ENCODE results near the gene RALBP1.

The RALBP1 gene

DNA sequence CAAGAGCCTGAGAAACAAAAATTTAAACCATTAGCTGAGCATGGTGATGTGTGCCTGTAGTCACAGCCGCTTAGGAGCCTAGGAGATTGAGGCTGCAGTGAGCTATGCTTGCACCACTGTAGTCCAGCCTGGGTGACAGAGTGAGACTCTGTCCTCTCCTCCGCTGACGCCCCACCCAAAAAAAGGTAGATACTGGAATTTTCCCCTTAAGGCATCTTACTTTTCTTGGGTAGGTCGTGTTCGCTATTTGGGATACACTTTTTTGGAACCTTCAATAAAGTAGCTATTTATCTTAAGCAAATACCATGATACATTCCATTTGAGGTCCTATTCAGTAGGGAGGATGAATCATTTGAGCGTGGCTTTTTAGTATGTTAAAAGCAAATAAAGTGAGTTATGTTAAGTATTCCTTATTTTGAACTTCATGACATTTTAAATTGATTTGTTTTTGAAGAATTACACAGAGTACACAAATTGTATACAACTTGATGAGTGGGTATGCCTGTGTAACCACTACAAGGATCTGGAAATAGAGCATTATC lies 38.7 kb downstream of the RALBP1 start:
- no peak for DNase-seq

DNA sequence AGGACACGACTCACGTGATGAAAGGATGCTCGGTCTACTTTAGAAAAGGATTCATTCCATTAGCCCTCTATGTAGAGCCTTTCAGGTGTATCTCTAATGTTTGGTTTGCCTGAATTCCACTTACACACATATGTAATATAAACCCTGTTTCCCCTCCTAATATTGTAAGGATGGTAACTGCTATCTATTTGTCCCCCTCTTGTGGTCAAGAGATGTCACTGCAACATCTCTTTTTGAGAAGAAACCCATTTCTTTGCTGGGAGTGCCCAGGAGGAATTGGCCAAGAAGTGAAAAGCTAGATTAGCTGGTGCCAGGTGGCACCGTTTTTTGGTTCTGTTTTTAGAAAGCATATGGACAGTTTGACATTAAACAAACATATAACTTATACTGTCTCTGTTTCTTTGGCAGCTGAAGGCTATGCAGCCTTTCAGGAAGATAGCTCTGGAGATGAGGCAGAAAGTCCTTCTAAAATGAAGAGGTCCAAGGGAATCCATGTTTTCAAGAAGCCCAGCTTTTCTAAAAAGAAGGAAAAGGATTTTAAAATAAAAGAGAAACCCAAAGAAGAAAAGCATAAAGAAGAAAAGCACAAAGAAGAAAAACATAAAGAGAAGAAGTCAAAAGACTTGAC lies 41.2 kb downstream of the RALBP1 start:
- peak; percentile 53 for DNase-seq

DNA sequence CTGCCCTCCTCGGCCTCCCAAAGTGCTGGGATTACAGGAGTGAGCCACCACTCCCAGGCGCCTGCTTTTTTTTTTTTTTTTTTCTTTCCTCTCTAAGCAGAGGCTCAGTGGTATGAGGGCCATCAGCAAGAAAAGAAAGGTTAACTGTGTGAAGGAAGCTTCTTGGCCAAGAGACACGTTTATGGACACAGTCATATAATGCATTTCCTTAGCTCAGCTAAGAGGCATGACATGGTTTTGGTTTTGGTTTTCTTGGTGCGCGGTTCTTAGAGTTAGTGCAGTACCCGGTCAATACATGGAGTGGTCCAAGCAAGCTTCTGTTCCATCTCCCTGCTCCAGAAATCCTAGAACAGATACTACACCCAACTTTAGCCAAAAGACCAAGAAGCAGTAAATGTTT lies 42.6 kb downstream of the RALBP1 start:
- DNase-seq = no peak

DNA sequence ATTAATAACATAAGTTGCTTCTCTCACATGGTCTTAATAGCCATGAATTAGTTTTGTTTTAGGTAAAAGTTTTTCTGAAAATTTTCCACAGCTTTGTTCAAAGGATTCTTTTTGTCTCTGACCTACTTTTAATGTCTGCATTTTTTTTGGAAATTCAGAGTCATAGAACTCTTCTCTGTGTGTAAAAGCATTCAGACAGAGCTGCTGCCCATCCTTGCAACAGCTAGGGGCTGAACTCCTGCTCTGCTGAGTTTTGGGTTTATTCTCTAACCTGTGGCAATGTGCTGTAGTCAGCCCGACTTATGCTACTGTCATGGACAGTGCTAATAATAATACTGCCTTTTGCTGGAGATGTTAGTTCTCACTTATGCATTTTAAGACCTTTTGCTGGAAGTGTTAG lies 44.1 kb downstream of the RALBP1 start:
- no peak for DNase-seq

DNA sequence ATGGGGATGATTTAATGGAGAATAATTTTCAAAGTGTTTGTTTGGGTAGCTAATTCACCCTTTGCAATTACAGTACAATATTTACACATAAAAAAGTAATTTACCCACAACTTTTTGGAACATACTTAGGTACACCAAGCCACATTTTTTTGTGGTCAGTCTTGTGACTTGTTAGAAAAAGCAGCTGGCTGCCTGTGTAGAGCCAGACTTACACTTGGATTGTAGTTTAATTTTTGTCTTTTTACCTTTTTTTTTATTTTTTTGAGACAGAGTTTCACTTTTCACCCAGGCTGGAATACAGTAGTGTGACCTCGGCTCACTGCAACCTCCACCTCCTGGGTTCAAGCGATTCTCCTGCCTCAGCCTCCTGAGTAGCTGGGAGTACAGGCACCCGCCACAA lies 45.4 kb downstream of the RALBP1 start:
- DNase-seq = no peak

DNA sequence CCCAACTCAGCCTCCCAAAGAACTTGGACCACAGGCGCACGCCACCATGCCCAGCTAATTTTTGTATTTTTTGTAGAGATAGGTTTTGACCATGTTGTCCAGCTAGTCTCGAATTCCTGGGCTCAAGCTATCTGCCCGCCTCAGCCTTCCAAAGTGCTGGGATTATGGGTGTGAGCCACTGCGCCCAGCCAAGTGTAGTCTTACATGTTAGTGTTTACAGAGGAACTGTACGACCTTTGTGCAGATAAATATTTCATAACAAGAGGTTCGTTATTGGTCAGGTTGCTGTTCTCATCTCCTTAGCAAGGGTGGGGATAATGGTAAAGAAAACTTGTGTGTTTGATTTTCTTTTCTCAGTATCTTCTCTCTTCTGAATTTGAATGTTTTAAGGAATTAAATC lies 46.5 kb downstream of the RALBP1 start:
- DNase-seq = no peak

DNA sequence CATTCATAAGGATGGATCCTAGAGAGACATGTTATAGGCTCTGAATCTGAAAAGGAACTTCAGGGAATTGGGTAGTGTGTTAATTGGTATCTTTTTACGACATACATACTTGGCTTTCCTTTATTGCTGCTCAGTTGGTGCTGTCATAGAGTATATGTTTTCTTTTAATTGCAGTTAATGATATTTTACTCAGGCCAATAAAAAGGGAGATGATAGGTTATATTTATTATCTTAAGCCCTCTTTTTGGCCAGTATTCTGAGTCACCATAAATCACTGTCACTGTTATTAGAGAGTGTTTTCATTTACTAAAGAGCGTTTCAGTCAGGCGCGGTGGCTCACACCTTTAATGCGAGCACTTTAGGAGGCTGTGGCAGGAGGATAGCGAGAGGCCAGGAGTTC lies 47.6 kb downstream of the RALBP1 start:
- no peak for DNase-seq

DNA sequence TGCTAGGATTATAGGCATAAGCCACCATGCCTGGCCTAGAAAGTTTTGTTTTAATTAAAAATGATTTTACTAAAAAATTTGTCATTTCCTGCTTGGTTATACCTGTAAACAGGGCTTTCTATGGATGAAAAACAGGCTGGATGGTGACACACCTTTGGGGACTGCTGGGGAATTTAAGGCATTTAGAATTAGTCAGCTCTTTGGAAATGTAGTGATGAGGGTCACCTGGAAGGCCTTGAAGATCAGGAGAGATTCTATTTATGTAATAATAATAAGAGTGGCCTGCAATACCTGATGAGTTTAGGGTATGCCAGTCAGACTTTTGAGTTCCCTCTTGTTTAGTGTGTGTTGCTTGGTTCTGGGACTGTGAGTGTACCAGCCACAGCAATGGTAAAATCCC lies 51.1 kb downstream of the RALBP1 start:
- DNase-seq = no peak

DNA sequence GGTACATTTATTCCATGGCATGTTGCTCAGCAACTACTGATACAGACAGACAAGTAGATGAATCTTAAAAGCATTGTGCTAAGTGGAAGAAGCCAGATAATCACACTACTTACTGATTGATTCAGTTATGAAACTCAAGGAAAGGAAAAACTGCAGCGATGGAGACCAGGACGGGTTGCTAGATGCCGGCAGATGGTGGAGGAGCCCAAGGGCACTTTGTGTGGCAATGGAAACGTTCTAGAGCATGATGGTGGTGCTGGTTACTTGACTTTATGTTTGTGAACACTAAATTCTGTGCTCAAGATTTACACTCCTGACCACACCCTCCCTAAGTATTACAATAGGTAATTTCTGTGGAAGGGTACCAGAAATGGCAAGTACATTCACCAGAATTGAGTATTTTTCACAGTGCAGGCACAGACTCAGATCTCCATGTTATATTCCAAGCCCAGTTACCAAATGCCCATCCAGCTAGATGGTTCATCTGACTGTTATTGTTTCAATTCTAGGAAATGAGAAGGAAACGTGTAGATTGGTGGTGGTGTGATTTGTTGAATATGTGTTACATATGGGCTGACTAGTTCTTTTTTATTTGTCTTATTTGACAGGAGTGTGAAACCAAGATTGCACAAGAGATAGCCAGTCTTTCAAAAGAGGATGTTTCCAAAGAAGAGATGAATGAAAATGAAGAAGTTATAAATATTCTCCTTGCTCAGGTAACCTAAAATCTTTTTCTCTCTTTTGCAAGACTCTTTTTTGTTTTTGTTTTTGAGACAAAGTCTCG lies 55.1 kb downstream of the RALBP1 start:
- no peak for DNase-seq

DNA sequence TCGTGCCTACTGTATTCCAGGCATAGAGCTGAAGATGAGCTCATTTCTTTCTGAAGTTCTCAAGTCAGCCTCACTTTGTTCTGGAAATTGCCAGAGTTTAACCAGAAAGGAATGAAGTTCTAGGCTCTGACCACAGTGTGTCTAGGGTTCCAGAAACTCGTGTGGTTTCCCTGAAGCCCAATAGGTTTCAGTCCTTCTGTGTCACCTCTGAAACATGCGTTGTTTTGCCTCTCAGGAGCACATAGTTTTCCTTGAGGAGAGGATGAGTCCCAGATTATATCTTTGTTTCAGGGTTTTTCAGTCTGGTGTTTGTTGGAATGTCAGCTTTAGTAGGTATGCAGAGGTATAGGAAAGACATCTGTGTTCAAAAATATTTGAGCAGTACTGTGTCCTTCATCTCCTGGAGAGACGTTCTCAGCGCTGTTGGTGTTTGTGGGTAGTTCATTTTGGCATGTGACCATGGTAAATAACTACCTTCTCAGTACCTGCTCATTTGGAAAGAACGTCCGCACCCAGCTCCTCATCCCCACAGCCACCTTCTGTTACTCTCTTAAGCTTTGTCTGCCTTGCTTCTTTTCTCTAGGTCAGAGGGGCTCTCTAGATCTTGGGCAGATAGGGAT lies 56.6 kb downstream of the RALBP1 start:
- no peak for DNase-seq

DNA sequence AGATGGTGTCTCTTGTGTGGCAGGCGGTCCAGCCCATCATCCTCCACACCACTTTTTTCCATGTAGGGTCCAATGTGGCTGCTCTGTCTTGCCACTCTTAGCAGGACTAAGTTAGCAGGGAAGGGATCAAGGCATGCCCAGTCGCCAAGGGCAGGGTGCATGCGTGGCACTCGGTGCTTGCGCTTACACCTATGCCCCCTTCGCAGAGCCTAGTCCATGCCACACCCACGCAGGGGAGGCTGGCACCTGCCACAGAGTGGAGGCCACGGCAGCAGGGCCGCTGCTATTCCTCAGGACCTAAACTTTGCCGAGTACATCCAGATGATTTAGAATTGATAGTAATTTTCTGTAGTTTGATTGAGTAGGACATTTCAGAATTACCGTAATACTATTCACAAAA lies 59.5 kb downstream of the RALBP1 start:
- no peak for DNase-seq

DNA sequence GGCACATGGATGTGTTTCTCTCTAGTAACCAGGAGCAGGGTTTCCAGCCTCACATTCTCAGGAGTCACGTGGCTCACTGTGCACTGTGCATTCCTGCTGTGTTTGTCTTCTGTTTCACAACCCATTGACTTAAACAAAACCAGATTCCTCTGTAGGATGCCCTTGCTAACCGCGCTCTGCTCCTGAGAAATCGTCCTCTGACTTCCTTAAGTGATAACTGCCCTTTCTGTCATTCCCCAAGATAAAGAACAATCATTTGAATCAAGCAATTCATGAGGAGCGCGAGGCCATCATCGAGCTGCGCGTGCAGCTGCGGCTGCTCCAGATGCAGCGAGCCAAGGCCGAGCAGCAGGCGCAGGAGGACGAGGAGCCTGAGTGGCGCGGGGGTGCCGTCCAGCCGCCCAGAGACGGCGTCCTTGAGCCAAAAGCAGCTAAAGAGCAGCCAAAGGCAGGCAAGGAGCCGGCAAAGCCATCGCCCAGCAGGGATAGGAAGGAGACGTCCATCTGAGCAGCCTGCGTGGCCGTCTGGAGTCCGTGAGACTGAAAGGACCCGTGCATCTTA lies 60.2 kb downstream of the RALBP1 start:
- DNase-seq = no peak

DNA sequence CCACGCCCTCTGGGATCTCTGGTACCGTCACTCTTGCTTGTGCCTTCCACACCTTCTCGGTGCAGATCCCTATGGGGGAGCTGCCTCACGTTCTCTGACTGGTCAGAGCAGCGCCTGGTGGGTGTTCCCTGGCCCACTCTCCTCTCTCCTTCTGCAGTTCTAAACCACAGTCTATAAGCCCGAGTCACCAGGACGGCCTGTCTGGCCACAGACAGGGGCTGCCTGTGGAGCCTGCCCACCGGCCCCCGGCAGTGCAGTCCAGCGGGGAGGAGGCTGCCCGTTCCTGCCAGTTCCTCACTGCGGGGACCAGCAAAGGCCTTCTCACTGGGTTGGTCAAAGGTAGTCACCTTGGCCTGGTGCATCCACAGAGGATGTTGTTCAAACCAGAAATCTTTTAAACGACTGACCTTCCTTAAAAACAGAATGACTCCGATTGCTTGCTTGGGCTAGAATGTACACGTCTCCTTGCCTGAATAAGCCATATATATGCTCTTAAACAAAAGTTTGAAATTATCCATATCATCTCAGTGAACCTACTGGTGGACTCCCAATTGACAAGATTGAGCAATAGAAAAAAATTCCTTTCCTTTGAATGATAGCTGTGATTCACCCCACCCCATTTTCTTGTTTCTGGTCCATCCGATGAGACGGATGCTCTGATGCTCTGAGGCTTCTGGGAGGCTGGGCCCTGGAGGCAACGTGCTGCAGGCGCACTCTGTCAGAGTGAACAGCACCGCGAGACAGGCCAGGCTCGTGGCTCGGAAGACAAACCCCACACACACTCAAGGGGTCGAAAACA lies 61.2 kb downstream of the RALBP1 start:
- no peak for DNase-seq

DNA sequence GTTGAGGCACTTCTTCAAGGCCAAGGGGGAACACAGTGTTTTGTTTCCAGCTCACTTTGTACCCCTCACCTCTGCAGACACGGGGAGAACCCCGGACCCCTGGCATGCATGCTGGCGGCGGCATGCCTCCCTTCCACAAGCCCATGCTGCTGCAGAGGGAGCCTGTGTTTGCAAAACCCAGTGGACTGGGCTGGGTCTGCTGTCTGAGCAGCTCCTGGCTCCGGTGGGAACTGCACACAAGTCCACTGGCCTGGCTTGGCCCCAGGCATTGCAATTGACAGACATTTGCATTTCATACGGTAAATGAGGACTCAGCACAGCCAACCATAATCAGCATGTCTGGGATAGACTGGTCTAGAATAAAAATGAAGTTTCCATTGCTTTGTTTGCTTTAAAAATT lies 62.4 kb downstream of the RALBP1 start:
- no peak for DNase-seq

DNA sequence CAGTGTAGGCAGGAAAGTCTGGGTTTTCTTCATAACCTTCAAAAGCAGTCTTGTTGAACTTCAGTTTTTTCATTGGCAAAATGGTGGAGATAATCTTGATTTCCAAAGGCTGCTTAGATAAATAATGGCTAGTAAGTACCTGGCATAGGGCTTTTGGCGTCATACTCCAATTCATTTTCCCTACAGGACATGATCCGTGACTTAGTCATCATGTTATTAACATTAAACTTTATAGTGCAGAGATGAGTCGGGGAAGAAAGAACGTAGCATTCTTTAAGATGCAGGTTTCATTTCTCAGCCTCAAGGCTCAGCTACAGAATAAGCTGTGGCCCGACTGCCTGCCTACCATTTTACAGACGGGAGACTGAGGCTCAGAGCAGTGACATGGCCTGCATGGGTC lies 64.0 kb downstream of the RALBP1 start:
- no peak for DNase-seq

DNA sequence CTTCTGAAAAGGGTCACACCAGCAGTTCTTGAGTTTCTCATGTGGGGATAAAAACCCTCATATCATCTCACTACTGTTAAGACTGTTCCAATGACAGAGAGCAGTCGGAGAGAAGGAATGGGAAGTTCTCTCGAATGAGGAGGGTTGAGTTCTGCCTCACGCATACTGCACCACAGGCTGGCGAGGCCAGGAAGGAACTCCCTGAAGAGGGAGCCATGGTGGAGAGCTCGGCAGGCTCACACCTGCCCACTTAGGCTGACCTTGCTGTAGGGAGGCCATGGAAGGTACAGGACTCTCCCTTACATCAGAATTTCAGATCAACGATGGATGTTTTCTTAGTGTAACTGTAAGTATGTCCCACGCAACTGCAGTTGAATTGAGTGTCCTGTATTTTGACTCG lies 64.6 kb downstream of the RALBP1 start:
- no peak for DNase-seq

DNA sequence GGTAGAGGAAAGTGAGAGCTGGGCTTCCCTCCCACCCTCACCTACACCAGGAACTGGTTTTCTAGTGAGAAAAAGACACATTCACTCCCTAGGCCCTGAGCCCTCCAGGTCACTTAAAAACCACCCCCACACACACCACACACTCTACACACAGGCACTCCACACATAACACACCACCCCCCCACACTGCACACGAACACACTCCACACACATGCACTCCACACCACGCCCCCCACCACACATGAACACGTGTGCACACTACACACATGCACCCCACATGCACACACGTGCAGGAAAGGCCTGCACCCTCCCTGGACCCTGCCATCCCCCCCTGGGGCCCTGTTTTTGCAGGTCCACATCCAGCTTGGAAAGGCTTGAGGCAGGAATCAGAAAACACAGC lies 67.6 kb downstream of the RALBP1 start:
- DNase-seq = no peak

DNA sequence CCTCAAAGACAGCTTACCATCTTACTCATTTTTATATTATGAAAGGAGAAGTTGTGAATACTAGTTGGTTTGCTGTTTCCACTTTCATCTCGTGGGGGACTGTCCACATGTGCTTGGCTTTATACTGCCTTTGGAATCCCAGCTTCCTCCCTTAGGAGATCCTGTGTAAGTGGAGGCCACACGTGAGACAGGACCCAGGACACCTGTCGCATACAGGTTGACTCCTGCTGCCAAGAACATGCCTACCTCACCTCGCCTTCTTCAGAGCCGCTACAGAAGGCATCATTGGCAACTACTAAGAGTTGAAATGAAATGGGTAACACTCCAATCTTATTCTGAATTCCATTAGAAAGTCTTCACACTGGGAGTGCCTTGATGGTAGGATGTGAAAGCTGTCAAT lies 69.7 kb downstream of the RALBP1 start:
- no peak for DNase-seq

DNA sequence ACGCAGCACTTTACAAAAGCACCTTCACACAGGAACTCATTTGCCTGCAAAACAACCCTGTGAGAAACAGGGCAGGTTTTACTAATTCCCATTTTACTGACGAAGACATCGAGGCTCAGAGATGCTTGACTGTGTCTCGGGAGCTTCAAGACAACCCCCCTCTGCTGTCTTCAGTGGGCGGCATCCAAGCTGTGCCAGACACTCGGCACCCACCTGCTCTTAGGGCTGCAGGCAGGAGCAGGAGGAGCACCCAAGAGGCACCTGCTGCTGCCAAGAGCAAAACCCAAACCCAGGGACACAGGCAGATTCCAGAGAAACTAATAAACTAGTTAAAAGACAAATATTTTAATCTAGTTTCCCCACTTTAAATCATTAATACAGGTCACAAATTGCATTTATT lies 71.2 kb downstream of the RALBP1 start:
- no peak for DNase-seq

DNA sequence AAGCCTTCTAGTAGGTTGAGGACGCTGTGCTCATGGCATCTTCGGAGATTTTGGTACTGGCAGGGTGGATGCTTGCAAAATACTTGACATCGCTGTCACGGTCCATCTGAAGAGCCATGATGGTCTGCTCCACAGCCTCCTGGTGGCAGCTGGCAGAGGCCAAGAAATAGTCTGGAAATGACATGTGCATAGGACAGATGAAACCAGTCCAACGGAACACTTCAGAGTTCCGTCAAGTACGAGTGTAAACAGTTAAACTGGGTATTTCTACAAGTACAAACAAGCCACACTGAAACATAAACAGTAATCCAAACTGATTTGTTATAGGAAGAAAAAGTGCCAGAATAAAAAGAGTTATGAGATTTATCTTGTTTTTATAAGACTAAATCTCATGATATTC lies 72.5 kb downstream of the RALBP1 start:
- DNase-seq = no peak

DNA sequence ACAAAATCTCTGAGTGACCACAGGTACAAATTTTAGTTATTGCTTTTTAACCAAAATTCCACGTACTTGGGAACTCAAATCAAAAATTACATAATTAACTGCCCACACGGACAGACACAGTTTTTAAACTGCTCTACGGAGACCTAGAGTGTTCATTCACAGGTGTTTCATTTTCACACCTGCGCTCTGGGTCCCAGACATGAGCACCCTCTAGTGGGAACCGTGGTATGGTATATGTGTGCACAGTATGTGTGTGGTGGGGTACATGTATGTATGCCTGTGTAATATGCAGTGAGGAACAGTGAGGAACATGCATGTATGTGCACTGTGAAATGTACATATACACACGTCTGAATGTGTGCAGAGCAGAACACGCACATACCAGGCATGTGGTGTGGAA lies 74.1 kb downstream of the RALBP1 start:
- DNase-seq = no peak

DNA sequence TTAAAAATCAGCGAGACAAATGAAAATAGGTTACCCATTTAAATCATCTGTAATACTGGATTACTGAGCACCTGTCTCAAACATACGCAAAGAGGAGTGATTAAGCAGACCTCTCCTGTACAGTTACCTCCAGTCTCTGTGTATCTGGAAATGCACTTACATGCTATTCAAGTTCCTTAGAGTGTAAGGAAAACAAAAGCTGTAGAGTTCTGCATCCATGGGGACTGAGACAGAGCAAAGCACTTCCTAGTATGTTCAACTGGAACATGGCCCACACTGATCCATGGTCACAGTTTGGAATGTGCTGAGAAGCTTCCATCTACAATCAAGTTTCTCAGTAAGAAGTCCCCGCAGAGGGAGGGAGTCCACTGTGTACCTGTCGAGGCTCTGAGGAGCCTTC lies 75.1 kb downstream of the RALBP1 start:
- DNase-seq = no peak

DNA sequence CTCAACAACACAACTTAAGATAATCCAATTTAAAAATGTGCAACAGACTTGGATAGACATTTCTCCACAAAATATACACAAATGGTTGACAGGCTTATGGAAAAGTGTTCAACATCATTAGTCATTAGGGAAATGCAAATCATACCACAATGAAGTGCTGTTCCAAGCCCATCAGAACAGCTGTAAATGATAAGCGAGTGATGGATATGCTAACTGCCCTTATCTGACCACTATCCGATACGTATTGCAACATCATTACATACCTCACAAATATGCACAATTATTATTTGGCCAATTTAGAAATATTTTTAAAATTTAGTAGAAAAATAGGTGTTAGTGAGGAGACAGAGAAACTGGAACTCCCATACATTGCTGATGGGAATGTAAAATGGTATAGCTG lies 76.9 kb downstream of the RALBP1 start:
- DNase-seq = no peak

Data from RPMI8226 (cell line).